ENCODE results near the gene TP53AIP1. TPM values are rescaled to one million over a fixed set of nuclear protein-coding genes. Genes with fewer than 3 reads are reported as not detected.

Gene TP53AIP1, protein sequence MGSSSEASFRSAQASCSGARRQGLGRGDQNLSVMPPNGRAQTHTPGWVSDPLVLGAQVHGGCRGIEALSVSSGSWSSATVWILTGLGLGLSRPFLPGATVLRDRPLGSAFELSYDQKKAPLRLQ
- total RNA-seq (2014; rRNA removed; shearing (Covaris generic)) (0.07 TPM in 1 of 2 replicates, not detected in the other), polyA plus RNA-seq (2016; fragmentation: Nextera tagmentation; extraction: Ambion mirVana) (not detected in 2 replicates)
- long read RNA-seq: 0 reads

DNA sequence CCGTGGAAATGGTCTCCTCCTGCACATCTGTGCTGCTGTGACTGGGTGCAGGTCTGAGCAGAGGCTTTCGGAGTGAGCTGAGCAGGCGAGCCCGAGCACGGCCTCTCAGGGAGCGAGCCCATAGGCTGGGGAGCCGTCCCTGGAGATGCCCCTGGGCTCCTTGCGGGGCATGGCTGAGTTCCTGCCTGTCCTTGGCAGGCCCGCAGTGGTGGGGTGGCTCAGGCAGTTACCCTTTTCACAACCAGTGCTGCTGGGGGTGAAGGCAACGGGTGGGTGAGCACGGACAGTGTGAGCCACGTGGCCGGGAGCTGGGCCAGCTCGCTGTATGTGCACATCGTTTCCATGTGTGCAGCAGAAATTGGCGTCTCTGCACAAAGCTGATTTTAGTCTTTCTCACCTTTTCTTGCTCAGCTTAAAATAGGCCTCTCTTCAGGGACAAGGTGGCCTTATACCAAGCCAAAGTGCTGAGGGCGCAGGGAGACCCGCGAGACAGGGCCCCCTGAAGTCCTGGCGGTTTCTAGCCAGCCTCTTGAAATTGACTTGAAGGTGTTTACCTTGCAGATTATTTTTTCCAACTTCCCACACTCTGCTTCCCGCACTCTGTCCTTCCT, at the start of gene TP53AIP1:
TSS of gene TP53AIP1 (minus strand) at position 55 of the 611 bp plus-strand sequence. CDS start 5,053 bp downstream, outside the sequence.
- H3F3A ChIP-seq (replicated peaks; ENCODE audit: low read depth): no peaks in the 10 kb centered on the region
- Mint-ChIP-seq H3K27me3 (ENCODE audit: insufficient read depth, low read depth, poor library complexity) (no peaks in the 10 kb centered on the region), H3K4me3 (no peak within 1 kb of the TSS), H3K27ac (no peak within 1 kb of the TSS), H3K36me3 (ENCODE audit: low read depth) (no peaks in the 10 kb centered on the region), H3K4me1 (peaks cover under 1% of the 10 kb centered on the region; the same call in 1 of the 3 replicates), H3K9me3 (no peaks in the 10 kb centered on the region; the same call in 2 of the 3 replicates)
- no peak for TF ChIP-seq POLR2AphosphoS5 (IDR thresholded peaks at IDR 0.05; ENCODE audit: low read depth)
- TF ChIP-seq, protein P1, sequence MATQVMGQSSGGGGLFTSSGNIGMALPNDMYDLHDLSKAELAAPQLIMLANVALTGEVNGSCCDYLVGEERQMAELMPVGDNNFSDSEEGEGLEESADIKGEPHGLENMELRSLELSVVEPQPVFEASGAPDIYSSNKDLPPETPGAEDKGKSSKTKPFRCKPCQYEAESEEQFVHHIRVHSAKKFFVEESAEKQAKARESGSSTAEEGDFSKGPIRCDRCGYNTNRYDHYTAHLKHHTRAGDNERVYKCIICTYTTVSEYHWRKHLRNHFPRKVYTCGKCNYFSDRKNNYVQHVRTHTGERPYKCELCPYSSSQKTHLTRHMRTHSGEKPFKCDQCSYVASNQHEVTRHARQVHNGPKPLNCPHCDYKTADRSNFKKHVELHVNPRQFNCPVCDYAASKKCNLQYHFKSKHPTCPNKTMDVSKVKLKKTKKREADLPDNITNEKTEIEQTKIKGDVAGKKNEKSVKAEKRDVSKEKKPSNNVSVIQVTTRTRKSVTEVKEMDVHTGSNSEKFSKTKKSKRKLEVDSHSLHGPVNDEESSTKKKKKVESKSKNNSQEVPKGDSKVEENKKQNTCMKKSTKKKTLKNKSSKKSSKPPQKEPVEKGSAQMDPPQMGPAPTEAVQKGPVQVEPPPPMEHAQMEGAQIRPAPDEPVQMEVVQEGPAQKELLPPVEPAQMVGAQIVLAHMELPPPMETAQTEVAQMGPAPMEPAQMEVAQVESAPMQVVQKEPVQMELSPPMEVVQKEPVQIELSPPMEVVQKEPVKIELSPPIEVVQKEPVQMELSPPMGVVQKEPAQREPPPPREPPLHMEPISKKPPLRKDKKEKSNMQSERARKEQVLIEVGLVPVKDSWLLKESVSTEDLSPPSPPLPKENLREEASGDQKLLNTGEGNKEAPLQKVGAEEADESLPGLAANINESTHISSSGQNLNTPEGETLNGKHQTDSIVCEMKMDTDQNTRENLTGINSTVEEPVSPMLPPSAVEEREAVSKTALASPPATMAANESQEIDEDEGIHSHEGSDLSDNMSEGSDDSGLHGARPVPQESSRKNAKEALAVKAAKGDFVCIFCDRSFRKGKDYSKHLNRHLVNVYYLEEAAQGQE (IDR thresholded peaks at IDR 0.05; ENCODE audit: unreplicated experiment): no peak
- TF ChIP-seq, protein P2, sequence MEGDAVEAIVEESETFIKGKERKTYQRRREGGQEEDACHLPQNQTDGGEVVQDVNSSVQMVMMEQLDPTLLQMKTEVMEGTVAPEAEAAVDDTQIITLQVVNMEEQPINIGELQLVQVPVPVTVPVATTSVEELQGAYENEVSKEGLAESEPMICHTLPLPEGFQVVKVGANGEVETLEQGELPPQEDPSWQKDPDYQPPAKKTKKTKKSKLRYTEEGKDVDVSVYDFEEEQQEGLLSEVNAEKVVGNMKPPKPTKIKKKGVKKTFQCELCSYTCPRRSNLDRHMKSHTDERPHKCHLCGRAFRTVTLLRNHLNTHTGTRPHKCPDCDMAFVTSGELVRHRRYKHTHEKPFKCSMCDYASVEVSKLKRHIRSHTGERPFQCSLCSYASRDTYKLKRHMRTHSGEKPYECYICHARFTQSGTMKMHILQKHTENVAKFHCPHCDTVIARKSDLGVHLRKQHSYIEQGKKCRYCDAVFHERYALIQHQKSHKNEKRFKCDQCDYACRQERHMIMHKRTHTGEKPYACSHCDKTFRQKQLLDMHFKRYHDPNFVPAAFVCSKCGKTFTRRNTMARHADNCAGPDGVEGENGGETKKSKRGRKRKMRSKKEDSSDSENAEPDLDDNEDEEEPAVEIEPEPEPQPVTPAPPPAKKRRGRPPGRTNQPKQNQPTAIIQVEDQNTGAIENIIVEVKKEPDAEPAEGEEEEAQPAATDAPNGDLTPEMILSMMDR (conservative IDR thresholded peaks at IDR 0.05; ENCODE audit: low read depth in 2 of 2): no peak
- TF ChIP-seq CREB1 (CRISPR knock-in tag; IDR thresholded peaks at IDR 0.05; ENCODE audit: low read depth): no peak
- TF ChIP-seq STAT1 (IDR thresholded peaks at IDR 0.05; ENCODE audit: unreplicated experiment): no peak
- TF ChIP-seq, protein P3, sequence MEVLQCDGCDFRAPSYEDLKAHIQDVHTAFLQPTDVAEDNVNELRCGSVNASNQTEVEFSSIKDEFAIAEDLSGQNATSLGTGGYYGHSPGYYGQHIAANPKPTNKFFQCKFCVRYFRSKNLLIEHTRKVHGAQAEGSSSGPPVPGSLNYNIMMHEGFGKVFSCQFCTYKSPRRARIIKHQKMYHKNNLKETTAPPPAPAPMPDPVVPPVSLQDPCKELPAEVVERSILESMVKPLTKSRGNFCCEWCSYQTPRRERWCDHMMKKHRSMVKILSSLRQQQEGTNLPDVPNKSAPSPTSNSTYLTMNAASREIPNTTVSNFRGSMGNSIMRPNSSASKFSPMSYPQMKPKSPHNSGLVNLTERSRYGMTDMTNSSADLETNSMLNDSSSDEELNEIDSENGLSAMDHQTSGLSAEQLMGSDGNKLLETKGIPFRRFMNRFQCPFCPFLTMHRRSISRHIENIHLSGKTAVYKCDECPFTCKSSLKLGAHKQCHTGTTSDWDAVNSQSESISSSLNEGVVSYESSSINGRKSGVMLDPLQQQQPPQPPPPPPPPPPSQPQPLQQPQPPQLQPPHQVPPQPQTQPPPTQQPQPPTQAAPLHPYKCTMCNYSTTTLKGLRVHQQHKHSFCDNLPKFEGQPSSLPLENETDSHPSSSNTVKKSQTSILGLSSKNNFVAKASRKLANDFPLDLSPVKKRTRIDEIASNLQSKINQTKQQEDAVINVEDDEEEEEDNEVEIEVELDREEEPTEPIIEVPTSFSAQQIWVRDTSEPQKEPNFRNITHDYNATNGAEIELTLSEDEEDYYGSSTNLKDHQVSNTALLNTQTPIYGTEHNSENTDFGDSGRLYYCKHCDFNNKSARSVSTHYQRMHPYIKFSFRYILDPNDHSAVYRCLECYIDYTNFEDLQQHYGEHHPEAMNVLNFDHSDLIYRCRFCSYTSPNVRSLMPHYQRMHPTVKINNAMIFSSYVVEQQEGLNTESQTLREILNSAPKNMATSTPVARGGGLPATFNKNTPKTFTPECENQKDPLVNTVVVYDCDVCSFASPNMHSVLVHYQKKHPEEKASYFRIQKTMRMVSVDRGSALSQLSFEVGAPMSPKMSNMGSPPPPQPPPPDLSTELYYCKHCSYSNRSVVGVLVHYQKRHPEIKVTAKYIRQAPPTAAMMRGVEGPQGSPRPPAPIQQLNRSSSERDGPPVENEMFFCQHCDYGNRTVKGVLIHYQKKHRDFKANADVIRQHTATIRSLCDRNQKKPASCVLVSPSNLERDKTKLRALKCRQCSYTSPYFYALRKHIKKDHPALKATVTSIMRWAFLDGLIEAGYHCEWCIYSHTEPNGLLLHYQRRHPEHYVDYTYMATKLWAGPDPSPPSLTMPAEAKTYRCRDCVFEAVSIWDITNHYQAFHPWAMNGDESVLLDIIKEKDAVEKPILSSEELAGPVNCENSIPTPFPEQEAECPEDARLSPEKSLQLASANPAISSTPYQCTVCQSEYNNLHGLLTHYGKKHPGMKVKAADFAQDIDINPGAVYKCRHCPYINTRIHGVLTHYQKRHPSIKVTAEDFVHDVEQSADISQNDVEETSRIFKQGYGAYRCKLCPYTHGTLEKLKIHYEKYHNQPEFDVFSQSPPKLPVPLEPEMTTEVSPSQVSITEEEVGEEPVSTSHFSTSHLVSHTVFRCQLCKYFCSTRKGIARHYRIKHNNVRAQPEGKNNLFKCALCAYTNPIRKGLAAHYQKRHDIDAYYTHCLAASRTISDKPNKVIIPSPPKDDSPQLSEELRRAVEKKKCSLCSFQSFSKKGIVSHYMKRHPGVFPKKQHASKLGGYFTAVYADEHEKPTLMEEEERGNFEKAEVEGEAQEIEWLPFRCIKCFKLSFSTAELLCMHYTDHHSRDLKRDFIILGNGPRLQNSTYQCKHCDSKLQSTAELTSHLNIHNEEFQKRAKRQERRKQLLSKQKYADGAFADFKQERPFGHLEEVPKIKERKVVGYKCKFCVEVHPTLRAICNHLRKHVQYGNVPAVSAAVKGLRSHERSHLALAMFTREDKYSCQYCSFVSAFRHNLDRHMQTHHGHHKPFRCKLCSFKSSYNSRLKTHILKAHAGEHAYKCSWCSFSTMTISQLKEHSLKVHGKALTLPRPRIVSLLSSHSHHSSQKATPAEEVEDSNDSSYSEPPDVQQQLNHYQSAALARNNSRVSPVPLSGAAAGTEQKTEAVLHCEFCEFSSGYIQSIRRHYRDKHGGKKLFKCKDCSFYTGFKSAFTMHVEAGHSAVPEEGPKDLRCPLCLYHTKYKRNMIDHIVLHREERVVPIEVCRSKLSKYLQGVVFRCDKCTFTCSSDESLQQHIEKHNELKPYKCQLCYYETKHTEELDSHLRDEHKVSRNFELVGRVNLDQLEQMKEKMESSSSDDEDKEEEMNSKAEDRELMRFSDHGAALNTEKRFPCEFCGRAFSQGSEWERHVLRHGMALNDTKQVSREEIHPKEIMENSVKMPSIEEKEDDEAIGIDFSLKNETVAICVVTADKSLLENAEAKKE (CRISPR knock-in tag; IDR thresholded peaks at IDR 0.05): no peak
- TF ChIP-seq, protein P4, sequence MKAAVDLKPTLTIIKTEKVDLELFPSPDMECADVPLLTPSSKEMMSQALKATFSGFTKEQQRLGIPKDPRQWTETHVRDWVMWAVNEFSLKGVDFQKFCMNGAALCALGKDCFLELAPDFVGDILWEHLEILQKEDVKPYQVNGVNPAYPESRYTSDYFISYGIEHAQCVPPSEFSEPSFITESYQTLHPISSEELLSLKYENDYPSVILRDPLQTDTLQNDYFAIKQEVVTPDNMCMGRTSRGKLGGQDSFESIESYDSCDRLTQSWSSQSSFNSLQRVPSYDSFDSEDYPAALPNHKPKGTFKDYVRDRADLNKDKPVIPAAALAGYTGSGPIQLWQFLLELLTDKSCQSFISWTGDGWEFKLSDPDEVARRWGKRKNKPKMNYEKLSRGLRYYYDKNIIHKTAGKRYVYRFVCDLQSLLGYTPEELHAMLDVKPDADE (IDR thresholded peaks at IDR 0.05): no peak
- no peak for TF ChIP-seq NANOG (IDR thresholded peaks at IDR 0.05; ENCODE audit: borderline replicate concordance)
- TF ChIP-seq ZNF114 (CRISPR knock-in tag; IDR thresholded peaks at IDR 0.05): no peak
- no peak for TF ChIP-seq JUNB (IDR thresholded peaks at IDR 0.05; ENCODE audit: unreplicated experiment)
- TF ChIP-seq ZNF331 (CRISPR knock-in tag; IDR thresholded peaks at IDR 0.05; ENCODE audit: low read depth): no peak
- no peak for TF ChIP-seq EZH2 (IDR thresholded peaks at IDR 0.05; ENCODE audit: low read depth, unreplicated experiment)
- TF ChIP-seq EZH2phosphoT487 (IDR thresholded peaks at IDR 0.05; ENCODE audit: unreplicated experiment): no peak
- H3K9me2 ChIP-seq (ENCODE audit: insufficient read depth): no peaks in the 10 kb centered on the region
- no peak within 1 kb of the TSS for H3K27ac ChIP-seq (ENCODE audit: low read depth)
- H3K4me3 ChIP-seq: no peak within 1 kb of the TSS
- no peaks in the 10 kb centered on the region for H3K27me3 ChIP-seq (ENCODE audit: insufficient read depth)
- H3K4me1 ChIP-seq (ENCODE audit: insufficient read depth): no peaks in the 10 kb centered on the region
- H3K36me3 ChIP-seq (ENCODE audit: insufficient read depth): no peaks in the 10 kb centered on the region
- no peaks in the 10 kb centered on the region for H3K79me2 ChIP-seq (replicated peaks; ENCODE audit: insufficient read depth)
- peak; percentile 39; the same call in 2 of the 3 replicates for ATAC-seq
- DNase-seq (ENCODE audit: low spot score): no peak
- H3K4me2 ChIP-seq: no peak within 1 kb of the TSS
- 0 out of 2 replicates have a peak within 1 kb of the TSS, but pooled peaks have one; percentile 32 for H2AFZ ChIP-seq
- H4K20me1 ChIP-seq (replicated peaks; ENCODE audit: insufficient read depth): 0 out of 2 replicates have a peak, but pooled peaks cover 3% of the 10 kb centered on the region

Data from GM23338 (cell line).